Gastrocnemius medialis (tissue), 4 donors: ENCODE measurements around the gene TCEA2. TPM values are rescaled to one million over a fixed set of nuclear protein-coding genes. Genes with fewer than 3 reads are reported as not detected.

Experiments
- ATAC-seq, 2 donors: fragments of 150-250 bp; one replicate each; pipeline ENCODE4 v1.9.1; 2016
- DNase-seq, 2 donors: peaks; one replicate each; pipeline ENCODE4 v3.0.0-alpha.2; 2019
- H3K27ac ChIP-seq, 4 donors: fragments of 200-600 bp; sonication (generic); 1 replicate in 1 of 4; 2 replicates in 3 of 4; pipeline ENCODE4 v1.5.1; 2016 to 2018; ENCODE audit warnings: mild to moderate bottlenecking in 2 of 4, moderate library complexity in 1 of 4
- H3K27me3 ChIP-seq, 3 donors: fragments of 200-600 bp; sonication (generic) in 2 of 3; 1 replicate in 1 of 3; 2 replicates in 2 of 3; pipeline versions ENCODE4 v1.5.1 to v1.6.0; 2016 to 2019; ENCODE audit warnings: mild to moderate bottlenecking in 1 of 3, moderate library complexity in 1 of 3
- H3K36me3 ChIP-seq, 2 donors: fragments of 200-600 bp; sonication (generic) in 1 of 2; one replicate each; pipeline ENCODE4 v1.5.1; 2017 to 2018
- H3K4me1 ChIP-seq, 2 donors: fragments of 200-600 bp; sonication (generic) in 1 of 2; one replicate each; pipeline ENCODE4 v1.5.1; 2016 to 2017; ENCODE audit warnings: mild to moderate bottlenecking in 2 of 2
- H3K4me3 ChIP-seq, 4 donors: fragments of 200-600 bp; sonication (generic) in 3 of 4; 1 replicate in 1 of 4; 2 replicates in 3 of 4; pipeline ENCODE4 v1.5.1; 2016 to 2019; ENCODE audit warnings: mild to moderate bottlenecking in 2 of 4
- H3K9me3 ChIP-seq, 3 donors: fragments of 200-600 bp; sonication (generic) in 2 of 3; 1 replicate in 1 of 3; 2 replicates in 2 of 3; pipeline ENCODE4 v1.5.1; 2016 to 2019
- POLR2A ChIP-seq, 2 donors: fragments of 450-650 bp; IDR thresholded peaks; one replicate each; pipeline ENCODE4 v1.6.1; 2017; ENCODE audit warnings: antibody characterized with exemption in 2 of 2, mild to moderate bottlenecking in 2 of 2, moderate library complexity in 2 of 2
- in situ Hi-C, 4 donors: fragments of 200-750 bp; cut with MboI; loops; one replicate each; pipeline versions ENCODE4 v1.15.0 to v1.8.0; 2017; ENCODE audit warnings: low sequenced_read_pairs in 4 of 4
- intact Hi-C: fragments of 100-400 bp; cut with DNase I; formaldehyde crosslinking; loops from one replicate; pipeline ENCODE4 v1.15.1; 2023; ENCODE audit warnings: low total_unique reads
- total RNA-seq, 4 donors: library from RNA; depleted of rRNA; stranded (reverse); fragments of >200 nt; gene quantifications; one replicate each; pipeline versions ENCODE4 v1.1.0 to v1.2.3, GENCODE V29; 2016
- TF ChIP-seq, protein P1 (sequence below), 5 experiments: fragments of 450-650 bp in 3 of 5; fragments of 200-600 bp in 2 of 5; sonication (generic) in 2 of 5; IDR thresholded peaks in 4 of 5; conservative IDR thresholded peaks in 1 of 5; 1 replicate in 4 of 5; 2 replicates in 1 of 5; pipeline ENCODE4 v1.5.1; 2016 to 2019; ENCODE audit warnings: antibody characterized with exemption in 5 of 5, mild to moderate bottlenecking in 3 of 5, moderate library complexity in 3 of 5

The TCEA2 gene
- total RNA-seq, 4 donors from 2014 or later: 8.4 to 21.0 (median 8.8) TPM

DNA sequence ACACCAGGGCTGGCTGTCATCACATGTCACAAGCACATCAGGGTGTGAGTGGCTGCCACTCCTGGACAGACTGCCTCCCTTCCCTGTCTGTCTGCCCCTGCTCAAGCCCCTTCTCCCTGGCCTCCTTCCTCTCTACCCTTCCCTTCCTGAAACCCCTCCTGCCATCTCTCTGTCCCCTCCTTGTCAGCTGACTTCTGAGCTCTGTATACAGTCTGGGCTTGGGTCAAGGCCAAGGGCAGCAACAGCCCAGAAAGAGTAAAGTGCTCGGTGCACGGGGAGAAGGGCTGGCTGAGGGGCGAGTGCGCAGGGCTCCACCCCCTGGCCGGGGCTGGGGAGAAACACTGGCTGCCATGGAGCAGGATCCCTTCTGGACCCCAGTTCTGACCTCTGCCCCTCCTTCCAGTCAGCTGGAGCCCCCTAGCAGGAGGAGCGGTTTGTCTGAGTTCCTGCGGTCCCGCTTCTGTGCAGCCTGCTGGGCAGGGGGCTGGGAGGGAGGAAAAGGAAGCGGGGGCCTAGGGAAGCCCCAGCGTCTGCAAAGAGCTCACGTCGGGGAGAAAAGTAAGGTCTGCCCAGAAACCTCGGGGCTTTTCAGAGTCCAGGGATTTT is 19.2 kb downstream of the TCEA2 start:
- no peak for TF ChIP-seq POLR2A (IDR thresholded peaks at IDR 0.05)
- TF ChIP-seq, protein P1, sequence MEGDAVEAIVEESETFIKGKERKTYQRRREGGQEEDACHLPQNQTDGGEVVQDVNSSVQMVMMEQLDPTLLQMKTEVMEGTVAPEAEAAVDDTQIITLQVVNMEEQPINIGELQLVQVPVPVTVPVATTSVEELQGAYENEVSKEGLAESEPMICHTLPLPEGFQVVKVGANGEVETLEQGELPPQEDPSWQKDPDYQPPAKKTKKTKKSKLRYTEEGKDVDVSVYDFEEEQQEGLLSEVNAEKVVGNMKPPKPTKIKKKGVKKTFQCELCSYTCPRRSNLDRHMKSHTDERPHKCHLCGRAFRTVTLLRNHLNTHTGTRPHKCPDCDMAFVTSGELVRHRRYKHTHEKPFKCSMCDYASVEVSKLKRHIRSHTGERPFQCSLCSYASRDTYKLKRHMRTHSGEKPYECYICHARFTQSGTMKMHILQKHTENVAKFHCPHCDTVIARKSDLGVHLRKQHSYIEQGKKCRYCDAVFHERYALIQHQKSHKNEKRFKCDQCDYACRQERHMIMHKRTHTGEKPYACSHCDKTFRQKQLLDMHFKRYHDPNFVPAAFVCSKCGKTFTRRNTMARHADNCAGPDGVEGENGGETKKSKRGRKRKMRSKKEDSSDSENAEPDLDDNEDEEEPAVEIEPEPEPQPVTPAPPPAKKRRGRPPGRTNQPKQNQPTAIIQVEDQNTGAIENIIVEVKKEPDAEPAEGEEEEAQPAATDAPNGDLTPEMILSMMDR (IDR thresholded peaks at IDR 0.05 in 4 of 5, conservative IDR thresholded peaks at IDR 0.05 in 1 of 5): no peak
- in situ Hi-C loops (no loop called here), intact Hi-C loops (no loop called here)
- Histone ChIP-seq H3K4me1 (peaks cover 13 to 18% of the 10 kb centered on the region in 2 donors), H3K9me3 (no peaks in the 10 kb centered on the region), H3K27me3 (peaks cover 23 to 35% (median 32%) of the 10 kb centered on the region in 3 donors), H3K27ac (no peak overlapping the region), H3K36me3 (no peaks in the 10 kb centered on the region), H3K4me3 (no peak overlapping the region)
- no peak for DNase-seq
- ATAC-seq: no peak

DNA sequence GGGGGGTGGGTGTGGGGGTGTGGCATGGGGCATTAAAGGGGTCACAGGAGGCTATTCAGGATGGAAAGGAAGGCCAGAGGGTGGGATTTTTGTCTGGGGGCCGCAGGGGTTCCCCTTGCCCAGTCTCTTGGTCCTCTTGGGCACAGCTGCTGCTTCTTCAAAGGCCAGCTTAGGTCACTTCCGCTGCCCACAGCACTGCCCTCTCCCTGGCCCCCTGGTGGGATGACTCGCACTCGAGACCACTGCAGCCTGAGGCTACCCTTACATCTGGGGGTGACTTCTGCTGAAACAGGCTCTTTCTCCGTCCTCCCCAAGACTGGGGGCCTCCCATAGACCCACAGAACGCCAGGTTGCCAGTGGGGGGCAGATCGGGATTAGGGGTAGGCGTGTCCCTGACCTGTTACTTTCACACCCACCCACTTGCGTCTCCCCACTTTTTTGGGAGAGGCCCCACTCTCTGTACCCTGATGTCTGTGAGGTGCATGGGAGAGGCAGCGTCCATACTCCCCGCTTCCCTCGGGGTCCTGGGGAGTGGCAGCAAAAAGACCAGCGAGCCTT is 19.9 kb downstream of the TCEA2 start:
- no peak for TF ChIP-seq POLR2A (IDR thresholded peaks at IDR 0.05)
- TF ChIP-seq, protein P1 (IDR thresholded peaks at IDR 0.05 in 4 of 5, conservative IDR thresholded peaks at IDR 0.05 in 1 of 5): no peak
- in situ Hi-C loops (no loop called here), intact Hi-C loops (loop anchor here (1.0 kb wide), 2 partner anchors 21 to 37 kb away; no protein-coding TSS in a partner anchor)
- no peak for ATAC-seq
- H3K4me3 ChIP-seq: peak overlapping the region; percentile 24 to 64 (median 54)
- no peaks in the 10 kb centered on the region for H3K36me3 ChIP-seq
- peaks cover 13 to 18% of the 10 kb centered on the region in 2 donors for H3K4me1 ChIP-seq
- no peak overlapping the region for H3K27ac ChIP-seq
- DNase-seq: no peak
- no peaks in the 10 kb centered on the region for H3K9me3 ChIP-seq
- H3K27me3 ChIP-seq: peaks cover 23 to 38% (median 32%) of the 10 kb centered on the region in 3 donors

DNA sequence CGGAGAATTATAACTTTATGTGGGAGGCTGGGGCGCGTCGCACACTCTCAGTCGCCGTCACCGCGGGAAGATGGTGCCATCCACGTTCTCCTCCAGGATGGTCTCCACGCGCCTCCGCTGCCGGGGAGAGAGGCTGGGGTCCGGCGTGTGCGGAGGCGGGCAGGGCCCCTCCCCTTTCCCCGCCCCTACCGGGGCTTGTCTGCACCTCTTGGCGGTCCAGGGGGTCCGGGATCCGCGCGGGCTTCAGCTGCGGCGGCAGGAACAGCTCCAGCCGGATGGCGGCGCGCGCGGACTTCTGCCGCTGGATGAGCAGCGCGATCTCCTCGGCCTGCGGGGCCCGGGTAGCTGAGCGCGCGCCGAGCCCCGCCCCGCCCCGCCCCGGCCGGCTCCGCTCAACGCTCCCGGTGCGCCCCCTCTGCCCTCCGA is 20.4 kb downstream of the TCEA2 start:
- DNase-seq: no peak
- H3K27me3 ChIP-seq: peaks cover 23 to 39% (median 35%) of the 10 kb centered on the region in 3 donors
- intact Hi-C loops: loop anchor here (1.0 kb wide), 2 partner anchors 21 to 37 kb away; no protein-coding TSS in a partner anchor
- peaks cover 12 to 14% of the 10 kb centered on the region in 2 donors for H3K4me1 ChIP-seq
- H3K9me3 ChIP-seq: no peaks in the 10 kb centered on the region
- peak overlapping the region; percentile 42 to 64 (median 54) for H3K4me3 ChIP-seq
- peak; percentile 35 to 43 for ATAC-seq
- no peak overlapping the region for H3K27ac ChIP-seq
- no peaks in the 10 kb centered on the region for H3K36me3 ChIP-seq
- in situ Hi-C loops: no loop called here
- TF ChIP-seq, protein P1 (IDR thresholded peaks at IDR 0.05 in 4 of 5, conservative IDR thresholded peaks at IDR 0.05 in 1 of 5): peak in 4 of 5 experiments; percentile 37 to 60 (median 59)
- TF ChIP-seq POLR2A (IDR thresholded peaks at IDR 0.05): no peak

DNA sequence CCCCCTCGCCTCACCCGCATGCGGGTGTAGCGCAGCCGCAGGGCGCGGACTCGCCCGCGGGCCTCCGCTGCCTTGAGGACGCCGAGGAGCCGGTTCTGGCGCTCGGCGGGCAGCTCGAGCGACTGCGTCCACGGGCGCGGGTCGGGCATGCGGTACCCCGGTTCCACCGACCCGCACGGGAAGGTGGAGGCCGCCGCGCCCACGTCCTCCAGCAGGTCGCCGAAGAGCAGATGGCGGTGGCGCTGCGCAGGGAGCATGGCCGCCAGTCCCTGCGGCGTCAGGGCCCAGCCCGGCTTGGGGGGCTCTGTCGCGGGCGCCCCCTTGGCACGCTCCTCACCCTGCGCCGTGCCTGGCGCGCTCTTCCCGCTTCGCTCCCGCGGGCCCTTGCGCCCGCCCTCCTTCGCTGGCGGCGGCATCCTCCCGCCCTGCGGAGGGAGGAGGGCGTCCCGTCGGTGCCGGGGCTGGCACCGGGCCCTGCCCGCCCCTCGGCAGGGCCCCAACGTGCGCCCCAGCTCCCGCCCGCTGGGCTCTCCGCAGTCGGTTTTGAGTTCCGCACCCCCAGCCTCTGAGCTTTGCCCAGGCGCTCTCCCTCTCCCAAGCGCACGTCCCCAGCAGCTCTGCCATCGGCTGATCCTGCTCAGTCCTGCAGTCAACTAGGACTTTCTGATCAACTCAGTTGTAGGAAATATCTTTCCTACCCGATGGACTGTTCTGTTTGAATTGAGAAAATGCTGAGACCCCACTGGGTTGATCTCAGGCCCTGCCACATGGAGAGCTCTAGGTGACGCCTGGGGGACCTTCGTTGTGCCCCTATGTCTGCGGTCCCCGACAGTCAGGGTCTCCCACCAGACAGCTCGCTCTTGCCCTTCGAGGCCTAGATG is 21.0 kb downstream of the TCEA2 start, which contains the start of gene LKAAEAR1:
TSS of gene LKAAEAR1 (minus strand) at position 595 of the 881 bp plus-strand sequence. CDS start at position 416, 179 bp downstream.
- in situ Hi-C loops: no loop called here
- H3K27me3 ChIP-seq: peaks cover 23 to 39% (median 31%) of the 10 kb centered on the region in 3 donors
- peak within 1 kb of the TSS; percentile 42 to 64 (median 54) for H3K4me3 ChIP-seq
- ATAC-seq (no peak), DNase-seq (no peak)
- no peak for TF ChIP-seq POLR2A (IDR thresholded peaks at IDR 0.05)
- TF ChIP-seq, protein P1 (IDR thresholded peaks at IDR 0.05 in 4 of 5, conservative IDR thresholded peaks at IDR 0.05 in 1 of 5): no peak
- H3K9me3 ChIP-seq: no peaks in the 10 kb centered on the region
- H3K27ac ChIP-seq: no peak within 1 kb of the TSS
- H3K36me3 ChIP-seq: no peaks in the 10 kb centered on the region
- H3K4me1 ChIP-seq: peaks cover 6 to 7% of the 10 kb centered on the region in 2 donors
- intact Hi-C loops: loop anchor here (1.0 kb wide), 2 partner anchors 22 to 36 kb away; no protein-coding TSS in a partner anchor
